ENCODE results near the gene ADGRL3.
"Not testable (repeated sequence)": the region's sequence is repeated elsewhere in the genome, so short reads cannot be mapped to it uniquely, and the experiment has no call there.

DNA sequence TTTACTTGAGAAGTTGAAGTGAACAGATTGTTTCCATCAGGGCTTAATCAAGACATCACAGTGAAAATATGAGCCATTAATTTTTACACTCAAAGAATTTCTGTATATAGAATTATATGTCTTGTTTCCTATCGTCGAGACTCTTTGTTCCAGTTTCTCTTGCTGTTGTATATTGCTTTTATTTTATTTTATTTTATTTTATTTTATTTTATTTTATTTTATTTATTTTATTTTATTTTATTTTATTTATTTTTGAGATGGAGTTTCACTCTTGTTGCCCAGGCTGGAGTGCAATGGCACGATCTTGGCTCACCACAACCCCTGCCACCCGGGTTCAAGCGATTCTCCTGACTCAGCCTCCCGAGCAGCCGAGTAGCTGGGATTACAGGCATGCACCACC lies 786.8 kb downstream of the ADGRL3 start:
- TF ChIP-seq, protein P1, sequence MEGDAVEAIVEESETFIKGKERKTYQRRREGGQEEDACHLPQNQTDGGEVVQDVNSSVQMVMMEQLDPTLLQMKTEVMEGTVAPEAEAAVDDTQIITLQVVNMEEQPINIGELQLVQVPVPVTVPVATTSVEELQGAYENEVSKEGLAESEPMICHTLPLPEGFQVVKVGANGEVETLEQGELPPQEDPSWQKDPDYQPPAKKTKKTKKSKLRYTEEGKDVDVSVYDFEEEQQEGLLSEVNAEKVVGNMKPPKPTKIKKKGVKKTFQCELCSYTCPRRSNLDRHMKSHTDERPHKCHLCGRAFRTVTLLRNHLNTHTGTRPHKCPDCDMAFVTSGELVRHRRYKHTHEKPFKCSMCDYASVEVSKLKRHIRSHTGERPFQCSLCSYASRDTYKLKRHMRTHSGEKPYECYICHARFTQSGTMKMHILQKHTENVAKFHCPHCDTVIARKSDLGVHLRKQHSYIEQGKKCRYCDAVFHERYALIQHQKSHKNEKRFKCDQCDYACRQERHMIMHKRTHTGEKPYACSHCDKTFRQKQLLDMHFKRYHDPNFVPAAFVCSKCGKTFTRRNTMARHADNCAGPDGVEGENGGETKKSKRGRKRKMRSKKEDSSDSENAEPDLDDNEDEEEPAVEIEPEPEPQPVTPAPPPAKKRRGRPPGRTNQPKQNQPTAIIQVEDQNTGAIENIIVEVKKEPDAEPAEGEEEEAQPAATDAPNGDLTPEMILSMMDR (conservative IDR thresholded peaks at IDR 0.05) = not testable (repeated sequence)
- not testable (repeated sequence) for TF ChIP-seq ZFX (IDR thresholded peaks at IDR 0.05)
